C4-2B (cell line): Measurements from ENCODE around the gene PCLO.

Source experiments
- CTCF ChIP-seq: fragments of 450-650 bp; conservative IDR thresholded peaks from 2 replicates; pipeline ENCODE4 v1.5.1; 2017; ENCODE audit warnings: mild to moderate bottlenecking
- ZFX ChIP-seq: fragments of 450-650 bp; IDR thresholded peaks from 2 replicates; pipeline ENCODE4 v1.6.1; 2017

- no peak for TF ChIP-seq CTCF
- no peak for TF ChIP-seq ZFX
Observed at GRCh38 chr7:82897500-82897899, 265.2 kb downstream of the PCLO start.
